Endothelial cell of umbilical vein (primary cell): ENCODE results near the gene HTR3C. TPM values are rescaled to one million over a fixed set of nuclear protein-coding genes. Genes with fewer than 3 reads are reported as not detected.

Source experiments
- BruUV-seq: library from RNA; stranded (reverse); fragments of 400-500 nt; replicated peaks from 2 replicates; lab custom pipeline; 2021; lab: Mats Ljungman, UMichigan
- CTCF ChIA-PET: fragments of 300-600, 350-600 bp; sonication (Branson Sonifier 250); formaldehyde crosslinking; loops from one replicate; lab custom pipeline; 2021; ENCODE audit warnings: antibody characterized with exemption, inconsistent platforms; lab: Charles Lee
- POLR2A ChIA-PET: fragments of 300-600, 350-600 bp; sonication (Branson Sonifier 250); formaldehyde crosslinking; loops from one replicate; lab custom pipeline; 2021; ENCODE audit warnings: antibody characterized with exemption, inconsistent platforms; lab: Charles Lee
- DNase-seq: peaks from one replicate; pipeline ENCODE4 v3.0.0-alpha.2; 2011; ENCODE audit warnings: low read depth, low spot score
- FAIRE-seq: peaks from 2 replicates; lab custom pipeline; 2011; peaks lifted over from hg19 to GRCh38; lab: Jason Lieb, UNC
- H2AFZ ChIP-seq: 2 replicates; pipeline ENCODE4 v1.6.0; 2012; ENCODE audit warnings: low read depth, low read length, control low read depth, inconsistent platforms
- H3K27ac ChIP-seq: 2 replicates; pipeline ENCODE4 v1.5.1; 2011; ENCODE audit warnings: low read depth, mild to moderate bottlenecking, control low read depth, low read length, moderate library complexity; ENCODE audit not compliant: insufficient read depth
- H3K27me3 ChIP-seq, 2 experiments: 2 replicates each; pipeline versions ENCODE4 v1.6.0 to v1.6.1; 2011; ENCODE audit warnings: low read length in 2 of 2, mixed read lengths in 1 of 2; ENCODE audit not compliant: control insufficient read depth in 2 of 2, insufficient read depth in 2 of 2
- H3K36me3 ChIP-seq, 2 experiments: 2 replicates in 1 of 2; 3 replicates in 1 of 2; pipeline ENCODE4 v1.5.1; 2011; ENCODE audit warnings: low read length in 2 of 2, mild to moderate bottlenecking in 1 of 2, moderate library complexity in 1 of 2; ENCODE audit not compliant: control insufficient read depth in 2 of 2, insufficient read depth in 2 of 2; ENCODE audit errors: extremely low read depth in 1 of 2
- H3K4me1 ChIP-seq: 3 replicates; pipeline ENCODE4 v1.5.1; 2011; ENCODE audit warnings: mild to moderate bottlenecking, low read length; ENCODE audit not compliant: control insufficient read depth, insufficient read depth; ENCODE audit errors: extremely low read depth
- H3K4me2 ChIP-seq: 2 replicates; pipeline ENCODE4 v1.6.1; 2011; ENCODE audit warnings: low read length, control low read depth, mixed read lengths; ENCODE audit not compliant: insufficient read depth
- H3K4me3 ChIP-seq, 3 experiments: fragments of 200-600 bp in 1 of 3; sonication (generic), shearing (Covaris generic) in 1 of 3; replicated peaks in 1 of 3; 2 replicates each; pipeline ENCODE4 v1.5.1; 2011 to 2016; ENCODE audit warnings: control low read depth in 3 of 3, low read length in 3 of 3, mild to moderate bottlenecking in 2 of 3, inconsistent platforms in 1 of 3, low read depth in 1 of 3, moderate library complexity in 1 of 3; ENCODE audit not compliant: insufficient read depth in 1 of 3
- H3K79me2 ChIP-seq: 2 replicates; pipeline ENCODE4 v1.6.0; 2012; ENCODE audit warnings: low read length, inconsistent platforms; ENCODE audit not compliant: control insufficient read depth, insufficient read depth
- H3K9ac ChIP-seq: replicated peaks from 2 replicates; pipeline ENCODE3; 2011; ENCODE audit warnings: low read length, control low read depth; ENCODE audit not compliant: insufficient read depth; ENCODE audit errors: extremely low read depth
- H3K9me1 ChIP-seq: replicated peaks from 3 replicates; pipeline ENCODE4 v1.6.0; 2011; ENCODE audit warnings: mild to moderate bottlenecking, low read length; ENCODE audit not compliant: control insufficient read depth, insufficient read depth; ENCODE audit errors: extremely low read depth
- H3K9me3 ChIP-seq: replicated peaks from 2 replicates; pipeline ENCODE4 v1.5.1; 2012; ENCODE audit warnings: low read length, inconsistent platforms; ENCODE audit not compliant: control insufficient read depth, insufficient read depth
- H4K20me1 ChIP-seq: replicated peaks from 2 replicates; pipeline ENCODE3; 2011; ENCODE audit warnings: mild to moderate bottlenecking, low read length; ENCODE audit not compliant: control insufficient read depth, insufficient read depth; ENCODE audit errors: extremely low read depth
- EZH2 ChIP-seq: IDR thresholded peaks from 2 replicates; pipeline ENCODE4 v1.6.1; 2012; ENCODE audit warnings: borderline replicate concordance, low read depth, mild to moderate bottlenecking, moderate library complexity, low read length, inconsistent platforms; ENCODE audit not compliant: severe bottlenecking
- FOS ChIP-seq: IDR thresholded peaks from 2 replicates; pipeline ENCODE4 v1.6.1; 2011; ENCODE audit warnings: mild to moderate bottlenecking, low read length, moderate library complexity, borderline replicate concordance; ENCODE audit not compliant: insufficient read depth
- GATA2 ChIP-seq: IDR thresholded peaks from 2 replicates; pipeline ENCODE4 v1.7.0; 2011; ENCODE audit warnings: low read depth, mild to moderate bottlenecking, moderate library complexity, mixed read lengths, low read length; ENCODE audit not compliant: insufficient read length, insufficient read depth
- JUN ChIP-seq: IDR thresholded peaks from 2 replicates; pipeline ENCODE4 v1.6.1; 2011; ENCODE audit warnings: borderline replicate concordance, low read depth; ENCODE audit not compliant: insufficient read length, insufficient read depth
- MYC ChIP-seq: IDR thresholded peaks from one replicate; pipeline ENCODE4 v1.6.1; 2011; ENCODE audit warnings: mild to moderate bottlenecking, low read depth, low read length
- POLR2AphosphoS5 ChIP-seq: IDR thresholded peaks from 2 replicates; pipeline ENCODE4 v1.6.1; 2012; ENCODE audit warnings: low read depth, mild to moderate bottlenecking, control low read depth, low read length, moderate library complexity; ENCODE audit not compliant: insufficient read depth
- dilution Hi-C: fragments of 300-500 bp; cut with MboI; formaldehyde crosslinking; loops from one replicate; pipeline ENCODE4 v1.15.0; 2019; ENCODE audit warnings: low sequenced_read_pairs; ENCODE audit not compliant: extremely low pct_ligation_motif_present
- intact Hi-C: fragments of 100-400 bp; cut with micrococcal nuclease; formaldehyde crosslinking; loops from one replicate; pipeline ENCODE4 v1.10.0; 2022
- polyA plus RNA-seq, 4 experiments: library from polyadenylated mRNA; depleted of rRNA in 3 of 4; stranded (reverse) in 3 of 4; unstranded in 1 of 4; fragments of >200 nt; gene quantifications; 2 replicates each; pipeline versions ENCODE4 v1.2.1 to v1.2.3, GENCODE V29; 2011 to 2012; ENCODE audit warnings: missing spikeins in 1 of 4
- total RNA-seq: library from RNA; stranded (reverse); gene quantifications from 2 replicates; pipeline ENCODE4 v1.2.3, GENCODE V29; 2021
- TF ChIP-seq, protein P1 (sequence below): IDR thresholded peaks from 2 replicates; pipeline ENCODE4 v1.6.1; 2011; ENCODE audit not compliant: insufficient read depth, insufficient read length

HTR3C gene
- total and polyA plus RNA-seq, 2 donors (not counting 3 experiments of a cell fraction or from before 2014, with no cell fraction given): not detected

- H4K20me1 ChIP-seq: no peaks in the 10 kb centered on the region
- H3K9ac ChIP-seq: no peak overlapping the region
- H3K79me2 ChIP-seq: peaks cover 2% of the 10 kb centered on the region
- no peaks in the 10 kb centered on the region for H3K36me3 ChIP-seq
- DNase-seq (no peak), FAIRE-seq (no peak)
- no TSS peak for BruUV-seq
- no peak overlapping the region for H3K27ac ChIP-seq
- dilution Hi-C loops (no loop called here), intact Hi-C loops (no loop called here)
- ChIA-PET POLR2A (no interaction called here), CTCF (no interaction called here)
- H2AFZ ChIP-seq: no peak overlapping the region
- H3K4me2 ChIP-seq: no peak overlapping the region
- H3K9me1 ChIP-seq: no peaks in the 10 kb centered on the region
- no peaks in the 10 kb centered on the region for H3K9me3 ChIP-seq
- H3K4me3 ChIP-seq: no peak overlapping the region
- TF ChIP-seq POLR2AphosphoS5: no peak
- no peak for TF ChIP-seq GATA2
- no peak for TF ChIP-seq FOS
- TF ChIP-seq EZH2: no peak
- no peak for TF ChIP-seq MYC
- no peak for TF ChIP-seq JUN
- TF ChIP-seq, protein P1, sequence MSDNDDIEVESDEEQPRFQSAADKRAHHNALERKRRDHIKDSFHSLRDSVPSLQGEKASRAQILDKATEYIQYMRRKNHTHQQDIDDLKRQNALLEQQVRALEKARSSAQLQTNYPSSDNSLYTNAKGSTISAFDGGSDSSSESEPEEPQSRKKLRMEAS: no peak
- peaks cover 7% of the 10 kb centered on the region for H3K4me1 ChIP-seq
- no peaks in the 10 kb centered on the region for H3K27me3 ChIP-seq
Measured at GRCh38 chr3:184011937-184012889, 40.6 kb upstream of the HTR3C start.
